SH-SY5Y (cell line): ENCODE measurements around the gene MUC20.

ENCODE experiments used
- GATA2 ChIP-seq: IDR thresholded peaks from 2 replicates; pipeline ENCODE4 v1.6.1; 2011; ENCODE audit warnings: mild to moderate bottlenecking, low read depth, low read length
- GATA3 ChIP-seq: IDR thresholded peaks from 2 replicates; pipeline ENCODE4 v1.6.1; 2011; ENCODE audit warnings: low read depth, mild to moderate bottlenecking, low read length, moderate library complexity

Gene MUC20

DNA sequence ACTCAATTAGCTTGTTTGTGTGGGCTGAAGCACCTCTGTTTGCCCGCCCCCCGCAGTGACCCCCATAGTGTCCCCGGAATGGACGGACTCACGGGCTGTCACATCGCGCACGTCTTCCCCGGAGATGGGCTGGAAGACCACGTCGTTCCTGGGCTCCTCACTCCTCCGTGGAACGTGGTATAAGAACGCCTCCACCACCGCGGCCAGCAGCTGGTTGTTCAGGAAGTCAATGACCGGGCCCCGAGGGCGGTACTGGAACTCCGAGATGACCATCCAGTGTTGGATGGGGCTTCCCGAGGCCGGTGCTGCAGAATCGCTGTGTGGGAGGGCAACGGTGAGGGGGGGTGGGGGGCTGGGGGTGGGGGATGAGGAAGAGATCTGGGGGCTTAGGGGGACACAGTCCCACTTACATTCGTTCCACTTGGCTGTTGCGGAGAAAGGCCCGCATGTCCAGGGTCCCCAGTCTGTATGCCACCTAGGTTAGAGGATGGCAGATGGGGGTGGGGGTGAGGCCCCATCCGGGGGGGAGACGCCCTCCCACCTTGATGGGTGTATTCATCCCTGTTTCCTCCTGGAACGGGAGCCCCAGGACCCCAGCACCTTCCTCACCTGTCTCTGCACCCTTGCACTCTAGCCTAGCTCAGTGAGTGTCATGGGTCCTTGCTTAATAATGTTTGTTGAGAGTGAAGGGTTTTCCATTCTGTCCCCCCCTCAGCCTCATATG is 30.2 kb downstream of the MUC20 start:
- no peak for TF ChIP-seq GATA3
- no peak for TF ChIP-seq GATA2

DNA sequence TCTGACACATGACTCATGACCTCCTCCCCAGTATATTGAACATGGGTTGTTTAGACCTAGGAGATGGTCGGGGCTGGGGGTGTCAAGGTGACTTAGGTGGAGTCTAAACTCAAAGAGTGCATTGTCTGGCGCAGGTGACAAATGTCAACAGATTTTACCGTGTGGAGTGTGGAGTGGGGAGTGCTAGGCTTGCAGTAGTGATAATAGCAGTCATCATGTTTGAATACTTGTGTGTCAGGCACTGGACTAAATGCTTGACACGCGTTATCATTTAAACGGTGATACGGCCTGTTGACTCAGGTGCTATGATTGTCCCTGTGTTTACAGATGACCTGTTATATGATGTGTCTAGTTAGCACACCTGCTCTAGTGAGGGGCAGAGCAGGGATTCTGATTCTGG is 30.8 kb downstream of the MUC20 start:
- no peak for TF ChIP-seq GATA3
- TF ChIP-seq GATA2 = no peak

DNA sequence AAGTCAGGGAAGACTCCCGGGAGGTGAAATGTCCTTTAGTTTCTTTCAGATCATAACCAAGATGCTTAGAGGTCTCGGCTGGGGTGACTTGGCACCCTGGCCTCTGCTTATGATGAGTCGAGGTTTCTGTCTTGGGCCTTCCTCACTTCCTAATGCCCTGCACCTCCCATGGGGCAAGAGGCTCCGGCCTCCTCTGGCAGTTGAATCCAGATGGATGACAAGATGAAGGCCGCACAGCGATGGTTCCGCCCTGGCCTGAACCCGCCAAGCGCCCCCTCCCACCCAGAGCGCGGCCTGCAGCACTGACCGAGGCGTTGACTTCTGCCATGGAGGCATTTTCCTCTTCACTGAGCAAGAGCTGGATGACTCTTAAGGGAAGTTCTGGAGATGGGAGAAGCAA is 31.3 kb downstream of the MUC20 start:
- no peak for TF ChIP-seq GATA2
- TF ChIP-seq GATA3 = no peak

DNA sequence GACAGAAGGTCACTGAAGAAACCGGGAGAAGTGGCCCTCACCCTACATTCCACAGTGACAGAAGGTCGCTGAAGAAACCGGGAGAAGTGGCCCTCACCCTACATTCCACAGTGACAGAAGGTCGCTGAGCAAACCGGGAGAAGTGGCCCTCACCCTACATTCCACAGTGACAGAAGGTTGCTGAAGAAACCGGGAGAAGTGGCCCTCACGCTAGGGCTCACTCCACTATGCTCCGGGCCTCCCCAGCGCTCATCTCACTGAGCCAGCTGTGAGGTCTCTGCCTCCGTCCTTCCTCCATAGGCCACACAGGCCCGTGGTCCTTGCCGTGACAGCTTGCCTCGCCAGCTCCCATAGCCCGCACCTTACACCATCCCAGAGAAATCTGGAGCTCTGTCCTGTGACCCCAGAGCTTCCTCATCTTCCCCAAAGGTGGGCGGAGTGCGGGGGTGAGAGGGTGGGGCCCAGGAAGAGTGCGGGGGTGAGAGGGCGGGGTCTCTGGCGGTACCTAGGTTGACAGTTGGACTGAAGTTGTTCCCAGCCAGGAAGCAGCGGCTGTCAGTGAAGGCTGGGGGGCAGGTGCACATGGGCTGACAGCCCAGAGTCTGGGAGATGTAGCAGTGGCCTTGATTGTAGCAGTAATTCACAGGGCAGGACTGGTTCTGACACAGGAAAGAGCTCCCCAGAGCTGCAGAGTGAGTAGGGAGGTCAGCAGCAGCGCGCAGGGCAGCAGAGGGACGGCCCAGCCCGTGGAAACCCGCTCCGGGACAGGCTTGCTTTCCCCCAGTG is 32.0 kb downstream of the MUC20 start:
- TF ChIP-seq GATA2 (no peak), GATA3 (no peak)

DNA sequence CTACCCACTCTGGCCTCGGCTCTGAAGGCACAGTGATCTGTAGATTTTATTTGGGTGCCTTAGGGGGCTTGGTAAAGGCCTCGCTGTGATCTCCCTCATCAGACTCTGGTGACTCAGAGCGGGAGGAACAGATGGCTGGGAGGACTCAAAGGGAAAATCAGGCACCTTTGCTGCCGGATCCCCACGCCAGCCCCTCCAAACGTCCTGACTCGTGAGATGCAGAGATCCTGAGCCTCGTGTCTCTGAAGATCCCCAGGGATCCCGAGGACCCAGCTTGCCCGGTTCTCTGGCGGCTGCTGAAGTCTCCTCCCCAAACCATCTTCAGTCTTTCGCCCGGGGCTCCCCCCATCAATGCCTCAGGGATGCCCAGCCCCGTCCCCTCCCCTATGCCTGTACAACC is 32.8 kb downstream of the MUC20 start:
- TF ChIP-seq GATA3 (no peak), GATA2 (no peak)

DNA sequence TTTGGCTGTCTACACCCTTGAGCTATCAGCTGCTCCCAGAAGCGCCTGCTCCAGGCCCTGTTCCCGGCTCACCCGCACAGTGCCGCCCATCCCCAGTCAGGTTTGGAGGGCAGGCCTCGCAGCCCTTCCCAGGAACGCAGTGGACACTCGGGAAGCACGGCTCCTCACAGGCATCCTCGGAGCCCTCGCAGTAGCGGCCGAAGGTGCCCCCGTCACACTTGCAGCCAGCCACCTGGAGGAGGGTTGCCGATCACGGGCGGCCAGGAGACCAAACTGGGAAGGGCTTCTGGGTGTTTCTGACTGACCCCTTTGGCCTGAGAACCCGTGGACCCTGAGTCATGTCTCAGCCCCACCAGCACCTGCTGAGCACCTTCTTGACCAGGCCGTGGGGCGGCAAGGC is 33.4 kb downstream of the MUC20 start:
- no peak for TF ChIP-seq GATA2
- TF ChIP-seq GATA3 = no peak

DNA sequence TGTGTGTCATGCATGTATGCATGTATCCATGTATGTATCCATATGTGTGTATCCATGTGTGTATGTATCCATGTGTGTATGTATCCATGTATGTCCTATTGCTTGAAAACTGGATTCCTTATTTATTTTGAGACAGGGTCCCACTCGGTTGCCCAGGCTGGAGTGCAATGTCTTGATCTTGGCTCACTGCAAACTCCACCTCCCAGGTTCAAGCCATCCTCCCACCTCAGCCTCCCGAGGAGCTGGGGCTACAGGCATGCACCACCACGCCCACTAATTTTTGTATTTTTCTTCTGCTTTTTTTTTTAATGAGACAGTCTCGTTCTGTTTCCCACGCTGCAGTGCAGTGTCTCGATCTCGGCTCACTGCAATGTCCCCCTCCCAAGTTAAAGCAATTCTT is 34.1 kb downstream of the MUC20 start:
- no peak for TF ChIP-seq GATA3
- no peak for TF ChIP-seq GATA2

DNA sequence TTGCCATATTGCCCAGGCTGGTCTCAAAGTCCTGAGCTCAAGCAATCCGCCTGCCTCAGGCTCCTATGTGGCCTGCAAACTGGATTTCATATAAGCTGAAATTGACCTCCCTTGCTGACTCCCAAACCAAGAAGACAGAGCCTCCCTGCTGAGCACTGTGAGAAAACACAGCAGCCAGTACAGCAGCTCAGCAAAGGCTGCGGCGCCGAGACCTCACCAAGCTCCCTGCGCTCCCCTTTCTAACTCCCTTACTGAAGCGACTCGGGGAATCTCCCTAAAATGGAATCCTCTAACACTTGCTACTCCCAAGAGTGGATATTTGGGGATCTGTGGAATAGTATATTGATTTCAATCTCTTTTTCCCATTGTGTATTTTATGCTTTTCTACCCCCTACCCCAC is 34.6 kb downstream of the MUC20 start:
- no peak for TF ChIP-seq GATA2

DNA sequence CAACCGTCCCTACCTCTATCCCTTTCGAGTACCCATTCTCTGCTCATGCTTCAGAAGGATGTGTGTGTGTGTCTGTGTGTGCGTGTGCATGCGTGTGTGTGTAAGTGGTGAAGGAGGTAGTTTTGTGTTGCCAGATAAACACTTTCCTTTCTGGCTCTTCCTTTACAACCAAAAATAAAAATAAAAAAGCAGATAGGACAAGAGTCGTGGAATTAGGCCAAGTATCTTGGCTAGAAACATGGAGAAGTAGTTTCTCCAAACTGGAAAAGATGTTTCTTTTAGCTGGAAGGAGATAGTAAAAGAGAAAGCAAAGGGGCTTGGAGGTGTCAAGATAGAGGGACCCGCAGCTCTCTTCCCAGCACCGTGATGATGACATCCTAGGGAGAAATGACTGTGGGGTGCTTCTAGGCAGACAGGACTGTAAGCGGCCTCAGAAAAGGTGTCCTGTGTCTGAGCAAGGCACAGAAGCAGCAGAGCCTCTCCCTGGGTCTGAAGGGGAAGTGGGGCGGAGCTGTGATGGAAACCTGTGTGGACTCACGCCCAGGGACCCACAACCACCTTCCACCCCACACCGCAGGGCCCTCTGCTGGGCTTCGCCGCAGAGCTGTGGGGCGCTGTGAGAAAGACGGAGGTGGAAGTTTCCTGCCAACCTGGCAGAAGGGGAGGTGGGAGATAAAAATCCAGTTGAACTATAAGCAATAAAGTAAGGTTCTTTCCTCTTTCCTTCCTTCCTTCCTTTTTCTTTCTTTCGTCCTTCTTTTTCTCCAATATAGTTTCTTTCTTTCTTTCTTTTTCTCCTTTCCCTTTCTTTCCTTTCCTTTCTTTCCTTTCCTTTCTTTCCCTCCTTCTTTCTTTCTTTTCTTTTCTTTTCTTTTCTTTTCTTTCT is 35.3 kb downstream of the MUC20 start:
- no peak for TF ChIP-seq GATA2
- TF ChIP-seq GATA3 = no peak

DNA sequence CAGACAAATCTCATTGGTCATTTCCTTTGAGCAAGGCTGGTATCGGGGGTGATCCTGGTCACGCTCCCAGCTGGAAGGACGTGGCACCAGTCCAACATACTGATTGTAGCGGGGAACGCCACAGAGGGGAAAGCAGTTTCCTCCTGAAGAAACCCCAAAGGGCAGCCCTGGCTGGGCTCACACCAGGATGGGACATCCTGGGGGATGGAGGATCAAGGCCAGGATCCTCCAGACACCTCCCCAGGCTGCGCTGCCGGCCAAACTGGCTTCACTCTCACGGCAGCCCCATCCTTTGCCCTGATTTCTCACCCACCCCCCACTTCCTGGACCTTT is 36.6 kb downstream of the MUC20 start:
- TF ChIP-seq GATA2 (no peak), GATA3 (no peak)

DNA sequence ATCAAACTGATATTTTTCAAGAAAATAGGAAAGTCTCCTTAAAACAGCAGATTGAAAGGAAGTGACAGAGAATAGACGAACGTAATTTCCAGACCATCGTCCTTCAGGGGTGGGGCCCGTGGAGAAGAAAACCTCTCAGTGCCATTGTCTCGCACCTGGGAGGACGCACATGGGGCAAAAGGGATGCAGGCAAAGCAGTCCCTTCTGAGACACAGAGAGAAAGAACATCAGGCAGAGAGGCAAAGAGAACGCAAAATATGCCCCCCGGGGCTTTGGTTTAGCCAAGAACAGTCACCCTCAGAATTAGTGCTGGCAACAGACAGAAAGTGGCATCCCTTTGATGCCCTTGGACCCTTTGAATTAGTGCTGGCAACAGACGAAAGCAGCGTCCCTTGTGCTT is 37.0 kb downstream of the MUC20 start:
- TF ChIP-seq GATA3 (no peak), GATA2 (no peak)

DNA sequence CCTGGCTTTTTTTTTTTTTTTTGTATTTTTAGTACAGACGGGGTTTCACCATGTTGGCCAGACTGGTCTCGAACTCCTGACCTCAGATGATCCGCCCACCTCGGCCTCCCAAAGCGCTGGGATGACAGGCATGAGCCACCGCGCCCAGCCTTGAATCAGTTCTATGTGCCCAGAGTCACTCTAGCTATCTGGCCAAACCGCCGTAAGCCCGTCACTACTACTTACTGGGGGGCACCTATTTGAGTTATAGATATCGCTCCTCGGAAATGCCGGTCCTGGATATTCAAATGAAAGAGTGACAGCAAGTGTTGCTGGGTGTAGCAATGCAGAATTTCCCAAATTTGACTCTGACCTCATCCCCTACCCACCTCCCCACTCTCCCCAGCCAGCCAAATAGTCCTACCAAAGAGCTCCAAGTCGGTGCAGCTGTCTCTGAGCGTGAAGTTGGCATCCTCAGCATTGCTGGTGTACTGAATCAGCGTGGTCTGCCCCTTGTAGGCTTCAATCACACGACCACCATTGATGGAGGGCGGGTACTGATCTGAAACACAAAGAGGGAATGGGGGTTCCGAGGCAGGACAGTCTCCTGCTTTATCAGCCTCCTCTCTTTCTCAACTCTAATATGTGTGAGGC is 38.1 kb downstream of the MUC20 start:
- no peak for TF ChIP-seq GATA2
- no peak for TF ChIP-seq GATA3

DNA sequence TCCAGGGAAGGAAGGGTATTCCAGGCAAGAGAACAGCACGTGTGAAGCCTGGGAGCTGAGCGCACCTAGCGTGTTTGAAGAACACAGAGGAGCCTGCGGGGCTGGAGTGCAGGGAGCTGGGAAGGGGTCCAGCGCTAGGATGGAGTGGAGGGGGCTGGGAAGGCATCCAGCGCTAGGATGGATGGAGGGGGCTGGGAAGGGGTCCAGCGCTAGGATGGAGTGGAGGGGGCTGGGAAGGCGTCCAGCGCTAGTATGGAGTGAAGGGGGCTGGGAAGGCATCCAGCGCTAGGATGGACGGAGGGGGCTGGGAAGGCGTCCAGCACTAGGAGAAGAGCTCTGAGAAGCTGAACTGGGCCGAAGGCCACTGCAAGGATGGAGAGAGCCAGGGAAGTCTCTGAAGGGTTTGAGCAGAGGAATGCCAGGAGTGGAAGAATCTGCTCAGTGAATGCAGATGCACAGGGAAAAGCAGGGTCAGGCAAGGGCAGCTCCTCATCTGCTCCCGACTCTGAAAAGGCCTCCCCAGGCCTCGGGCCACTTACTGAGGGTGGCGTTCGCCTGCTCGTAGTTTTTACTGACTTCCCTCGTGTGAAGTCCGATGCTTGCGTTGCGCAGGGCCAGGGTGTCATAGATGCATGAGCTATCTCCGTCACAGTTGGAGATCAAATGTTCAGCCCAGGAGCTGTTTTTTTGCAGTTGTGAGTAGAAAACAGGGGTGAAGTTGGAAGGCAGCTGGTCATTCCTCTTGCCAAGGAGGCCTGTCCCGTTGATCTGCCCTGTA is 39.8 kb downstream of the MUC20 start:
- no peak for TF ChIP-seq GATA2
- no peak for TF ChIP-seq GATA3
